Mesenchymal stem cell (in vitro differentiated cells and primary cell): ENCODE results near the gene TAF11.
A peak's percentile ranks its signal among the peaks of the same experiment; 100 is the strongest.

ENCODE experiments used
- DNase-seq: peaks from one replicate; pipeline ENCODE4 v3.0.0-alpha.2; 2013
- H2AFZ ChIP-seq: one replicate; pipeline ENCODE4 v1.6.1; 2013; ENCODE audit warnings: low read depth, mild to moderate bottlenecking, control low read depth, inconsistent platforms, low read length, moderate library complexity
- H2AK5ac ChIP-seq: 2 replicates; pipeline ENCODE4 v1.6.1; 2013; ENCODE audit warnings: low read length, moderate library complexity, mild to moderate bottlenecking, inconsistent platforms; ENCODE audit not compliant: severe bottlenecking
- H2BK120ac ChIP-seq: one replicate; pipeline ENCODE4 v1.6.1; 2013; ENCODE audit warnings: low read depth, mild to moderate bottlenecking, inconsistent platforms, low read length, moderate library complexity
- H2BK12ac ChIP-seq, 2 experiments: one replicate each; pipeline ENCODE4 v1.6.1; 2013; ENCODE audit warnings: inconsistent platforms in 2 of 2, low read length in 2 of 2, mild to moderate bottlenecking in 2 of 2, moderate library complexity in 2 of 2, control low read depth in 1 of 2
- H2BK15ac ChIP-seq: one replicate; pipeline ENCODE4 v1.6.1; 2013; ENCODE audit warnings: mild to moderate bottlenecking, low read depth, inconsistent platforms; ENCODE audit not compliant: poor library complexity, severe bottlenecking
- H2BK5ac ChIP-seq: 2 replicates; pipeline ENCODE4 v1.6.1; 2013; ENCODE audit warnings: low read depth, mild to moderate bottlenecking, low read length, control low read depth, inconsistent platforms; ENCODE audit not compliant: poor library complexity, severe bottlenecking
- H3K14ac ChIP-seq, 2 experiments: one replicate each; pipeline ENCODE4 v1.6.1; 2013; ENCODE audit warnings: inconsistent platforms in 2 of 2, low read length in 2 of 2, control low read depth in 1 of 2, mild to moderate bottlenecking in 1 of 2, moderate library complexity in 1 of 2
- H3K18ac ChIP-seq, 2 experiments: one replicate each; pipeline ENCODE4 v1.6.1; 2013; ENCODE audit warnings: inconsistent platforms in 2 of 2, low read length in 2 of 2, control low read depth in 1 of 2, low read depth in 1 of 2, mild to moderate bottlenecking in 1 of 2
- H3K23ac ChIP-seq, 2 experiments: one replicate each; pipeline ENCODE4 v1.6.1; 2013; ENCODE audit warnings: inconsistent platforms in 2 of 2, low read length in 2 of 2, mild to moderate bottlenecking in 2 of 2, moderate library complexity in 2 of 2, control low read depth in 1 of 2
- H3K27ac ChIP-seq: 2 replicates; pipeline ENCODE4 v1.5.1; 2013; ENCODE audit warnings: mild to moderate bottlenecking, moderate library complexity, low read length, control low read depth, inconsistent platforms; ENCODE audit not compliant: poor library complexity, severe bottlenecking
- H3K27me3 ChIP-seq, 2 experiments: 2 replicates each; pipeline versions ENCODE4 v1.6.1 to v1.7.0; 2013; ENCODE audit warnings: low read length in 2 of 2, mild to moderate bottlenecking in 2 of 2, moderate library complexity in 2 of 2, control low read depth in 1 of 2, inconsistent platforms in 1 of 2; ENCODE audit not compliant: control insufficient read depth in 1 of 2, insufficient read depth in 1 of 2
- H3K36me3 ChIP-seq, 2 experiments: 2 replicates each; pipeline versions ENCODE4 v1.6.1 to v1.7.0; 2013; ENCODE audit warnings: low read length in 2 of 2, control low read depth in 1 of 2, inconsistent platforms in 1 of 2, low read depth in 1 of 2, mild to moderate bottlenecking in 1 of 2; ENCODE audit not compliant: insufficient read depth in 2 of 2, control insufficient read depth in 1 of 2
- H3K4ac ChIP-seq, 2 experiments: one replicate each; pipeline ENCODE4 v1.6.1; 2013; ENCODE audit warnings: inconsistent platforms in 2 of 2, low read length in 2 of 2, mild to moderate bottlenecking in 2 of 2, moderate library complexity in 2 of 2, control low read depth in 1 of 2, low read depth in 1 of 2
- H3K4me1 ChIP-seq: 2 replicates; pipeline ENCODE4 v1.6.1; 2013; ENCODE audit warnings: low read depth, low read length, control low read depth; ENCODE audit not compliant: control insufficient read depth, insufficient read depth
- H3K4me2 ChIP-seq: 2 replicates; pipeline ENCODE4 v1.6.1; 2013; ENCODE audit warnings: low read length, mild to moderate bottlenecking, inconsistent platforms; ENCODE audit not compliant: poor library complexity, severe bottlenecking
- H3K4me3 ChIP-seq, 2 experiments: 2 replicates each; pipeline versions ENCODE4 v1.5.1 to v1.7.0; 2013; ENCODE audit warnings: low read length in 2 of 2, mild to moderate bottlenecking in 2 of 2, control low read depth in 1 of 2, low read depth in 1 of 2; ENCODE audit not compliant: insufficient read depth in 1 of 2
- H3K79me1 ChIP-seq: replicated peaks from 2 replicates; pipeline ENCODE4 v1.6.1; 2013; ENCODE audit warnings: mild to moderate bottlenecking, control low read depth, low read length, inconsistent platforms; ENCODE audit not compliant: poor library complexity, severe bottlenecking
- H3K9ac ChIP-seq: 2 replicates; pipeline ENCODE4 v1.7.0; 2013; ENCODE audit warnings: mild to moderate bottlenecking, low read length, moderate library complexity
- H3K9me3 ChIP-seq: 2 replicates; pipeline ENCODE4 v1.7.0; 2013; ENCODE audit warnings: mild to moderate bottlenecking, low read length; ENCODE audit not compliant: control insufficient read depth
- H4K8ac ChIP-seq: one replicate; pipeline ENCODE4 v1.6.1; 2013; ENCODE audit warnings: inconsistent platforms, mild to moderate bottlenecking, low read length, moderate library complexity
- H4K91ac ChIP-seq: one replicate; pipeline ENCODE4 v1.6.1; 2013; ENCODE audit warnings: mild to moderate bottlenecking, low read length, inconsistent platforms
- WGBS: methylation state at CpG from one replicate; pipeline ENCODE4 v1.1.7; 2013; ENCODE audit warnings: mixed read lengths; 5-methylcytosine and 5-hydroxymethylcytosine counted together

The TAF11 gene

GRCh38 chr6:34837528-34837927, 50.3 kb downstream of the TAF11 start:
- no peak overlapping the region for H2BK120ac ChIP-seq
- H3K36me3 ChIP-seq: peaks cover 11 to 16% of the 10 kb centered on the region in 2 experiments
- no peak overlapping the region for H3K23ac ChIP-seq
- no peak overlapping the region for H3K18ac ChIP-seq
- no peak overlapping the region for H2AFZ ChIP-seq
- no peak for DNase-seq
- H3K14ac ChIP-seq: no peak overlapping the region
- H2BK15ac ChIP-seq: no peak overlapping the region
- no peak overlapping the region for H4K91ac ChIP-seq
- no peak overlapping the region for H3K9ac ChIP-seq
- H2BK5ac ChIP-seq: no peak overlapping the region
- no peaks in the 10 kb centered on the region for H3K79me1 ChIP-seq
- H3K4ac ChIP-seq: no peak overlapping the region
- H4K8ac ChIP-seq: no peak overlapping the region
- no peaks in the 10 kb centered on the region for H3K27me3 ChIP-seq
- H3K4me1 ChIP-seq: peaks cover 2% of the 10 kb centered on the region
- no peak overlapping the region for H3K4me3 ChIP-seq
- no peak overlapping the region for H3K27ac ChIP-seq
- H2BK12ac ChIP-seq: no peak overlapping the region
- no peak overlapping the region for H2AK5ac ChIP-seq
- H3K9me3 ChIP-seq: no peaks in the 10 kb centered on the region
- H3K4me2 ChIP-seq: no peak overlapping the region

GRCh38 chr6:34836451-34836850, 51.4 kb downstream of the TAF11 start:
- Histone ChIP-seq H2BK12ac (no peak overlapping the region), H3K9ac (no peak overlapping the region), H4K91ac (no peak overlapping the region), H2AFZ (no peak overlapping the region), H3K4ac (no peak overlapping the region), H3K4me3 (no peak overlapping the region), H3K27me3 (no peaks in the 10 kb centered on the region), H3K18ac (no peak overlapping the region), H3K23ac (no peak overlapping the region), H2BK120ac (no peak overlapping the region), H2BK15ac (no peak overlapping the region), H4K8ac (no peak overlapping the region), H3K14ac (no peak overlapping the region), H2BK5ac (no peak overlapping the region), H3K4me1 (peaks cover 2% of the 10 kb centered on the region), H3K36me3 (peaks cover 11% of the 10 kb centered on the region in 2 experiments), H3K79me1 (no peaks in the 10 kb centered on the region), H2AK5ac (no peak overlapping the region), H3K9me3 (no peaks in the 10 kb centered on the region), H3K27ac (no peak overlapping the region), H3K4me2 (no peak overlapping the region)
- no peak for DNase-seq
- WGBS: 83% methylated on average over 1 of the region's 2 CpGs

DNA sequence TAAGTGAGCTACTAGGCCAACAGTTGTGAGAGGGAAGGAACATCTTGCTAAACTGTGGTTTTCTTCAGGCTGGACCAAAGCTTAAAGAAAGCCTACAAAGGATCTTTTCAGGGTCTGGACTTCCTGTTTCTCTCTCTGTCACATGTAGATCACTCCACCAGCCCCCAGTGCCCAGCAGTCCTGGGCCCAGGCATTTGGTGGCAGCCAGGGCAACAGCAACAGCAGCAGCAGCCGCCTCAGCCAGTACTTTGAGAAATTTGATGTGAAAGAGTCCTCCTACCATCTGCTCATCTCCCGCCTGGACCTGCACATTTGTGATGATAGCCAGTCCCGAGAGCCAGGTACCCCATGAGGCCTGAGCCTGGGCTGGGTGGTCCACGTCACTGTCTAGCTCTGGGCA, 51.8 kb downstream of the TAF11 start:
- no peak overlapping the region for H2AK5ac ChIP-seq
- H3K27ac ChIP-seq: no peak overlapping the region
- H3K4me1 ChIP-seq: peaks cover 2% of the 10 kb centered on the region
- no peak overlapping the region for H2AFZ ChIP-seq
- H3K4ac ChIP-seq: no peak overlapping the region
- H4K8ac ChIP-seq: no peak overlapping the region
- no peak overlapping the region for H2BK5ac ChIP-seq
- no peak overlapping the region for H3K14ac ChIP-seq
- no peak overlapping the region for H3K4me3 ChIP-seq
- no peak overlapping the region for H3K18ac ChIP-seq
- DNase-seq: no peak
- no peaks in the 10 kb centered on the region for H3K27me3 ChIP-seq
- no peak overlapping the region for H2BK120ac ChIP-seq
- no peaks in the 10 kb centered on the region for H3K9me3 ChIP-seq
- peaks cover 11% of the 10 kb centered on the region in 2 experiments for H3K36me3 ChIP-seq
- H4K91ac ChIP-seq: peak overlapping the region; percentile 13
- H3K79me1 ChIP-seq: no peaks in the 10 kb centered on the region
- H2BK12ac ChIP-seq: no peak overlapping the region
- no peak overlapping the region for H3K9ac ChIP-seq
- no peak overlapping the region for H3K23ac ChIP-seq
- WGBS: 94% methylated on average over 4 of the region's 4 CpGs
- H3K4me2 ChIP-seq: no peak overlapping the region
- no peak overlapping the region for H2BK15ac ChIP-seq

DNA sequence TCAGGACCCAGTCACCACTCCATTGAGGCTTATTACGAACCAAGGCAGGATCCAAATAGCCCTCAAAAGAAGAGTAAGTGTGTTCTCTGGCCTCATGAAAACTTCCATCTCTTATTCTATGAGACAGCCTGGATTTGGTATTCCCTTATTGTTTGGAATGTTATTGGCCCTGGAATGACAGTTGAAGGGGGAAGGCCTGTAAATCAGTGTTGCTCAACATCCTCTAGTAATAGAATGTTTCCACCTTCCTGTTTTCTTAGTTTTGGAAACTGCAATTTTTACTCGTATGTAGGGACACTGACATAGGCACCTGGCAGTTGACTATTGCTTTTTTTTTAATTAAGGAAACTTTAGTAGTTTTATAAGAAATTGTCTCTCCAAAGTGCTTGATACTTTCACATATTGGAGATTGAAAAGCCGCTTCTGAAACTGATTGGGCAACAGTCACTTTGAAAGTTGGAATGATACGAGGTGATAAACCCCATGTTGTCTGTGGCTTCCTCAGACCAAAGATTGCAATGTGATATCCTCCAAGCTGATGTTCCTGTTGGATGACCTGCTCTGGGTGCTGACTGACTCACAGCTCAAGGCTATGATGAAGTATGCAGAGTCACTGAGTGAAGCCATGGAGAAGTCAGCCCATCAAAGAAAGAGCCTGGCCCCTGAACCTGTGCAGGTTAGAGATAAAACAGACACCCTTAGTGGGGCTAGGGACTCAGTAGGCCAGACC, 52.9 kb downstream of the TAF11 start:
- DNase-seq: peak; percentile 30
- Histone ChIP-seq H3K9me3 (no peaks in the 10 kb centered on the region), H2BK120ac (no peak overlapping the region), H3K4me3 (no peak overlapping the region), H3K36me3 (peaks cover 11% of the 10 kb centered on the region in 2 experiments), H3K27me3 (no peaks in the 10 kb centered on the region), H3K4ac (no peak overlapping the region), H3K4me2 (no peak overlapping the region), H3K79me1 (no peaks in the 10 kb centered on the region), H3K27ac (no peak overlapping the region), H3K18ac (no peak overlapping the region), H3K9ac (no peak overlapping the region), H3K23ac (peak overlapping the region in 1 of 2 experiments; percentile 73), H3K4me1 (peaks cover 2% of the 10 kb centered on the region), H4K8ac (no peak overlapping the region), H2AFZ (no peak overlapping the region), H2BK5ac (no peak overlapping the region), H2BK12ac (no peak overlapping the region), H2AK5ac (no peak overlapping the region), H2BK15ac (no peak overlapping the region), H3K14ac (no peak overlapping the region), H4K91ac (no peak overlapping the region)
- 96% methylated on average over 4 of the region's 4 CpGs for WGBS
